ENCODE data around the gene ALDH1L1.

ALDH1L1 gene

DNA sequence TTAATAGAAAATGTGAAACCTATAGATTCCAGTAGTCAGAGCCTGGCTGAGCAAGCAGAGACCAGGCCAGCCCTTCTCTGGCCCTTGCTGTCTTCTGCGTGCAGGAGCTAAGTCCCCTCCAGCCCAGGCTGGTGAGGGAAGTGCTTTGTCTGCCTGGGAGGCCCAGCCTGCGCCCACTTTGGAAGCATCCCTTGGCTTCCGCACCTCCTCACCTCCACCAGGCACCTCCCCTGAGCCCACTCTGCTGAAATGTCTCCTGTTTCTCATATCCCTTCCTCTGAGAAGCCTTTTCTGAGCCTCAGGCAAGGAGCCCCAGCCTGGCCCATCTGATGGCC lies 45.3 kb downstream of the ALDH1L1 start:
- TF ChIP-seq, protein P1, sequence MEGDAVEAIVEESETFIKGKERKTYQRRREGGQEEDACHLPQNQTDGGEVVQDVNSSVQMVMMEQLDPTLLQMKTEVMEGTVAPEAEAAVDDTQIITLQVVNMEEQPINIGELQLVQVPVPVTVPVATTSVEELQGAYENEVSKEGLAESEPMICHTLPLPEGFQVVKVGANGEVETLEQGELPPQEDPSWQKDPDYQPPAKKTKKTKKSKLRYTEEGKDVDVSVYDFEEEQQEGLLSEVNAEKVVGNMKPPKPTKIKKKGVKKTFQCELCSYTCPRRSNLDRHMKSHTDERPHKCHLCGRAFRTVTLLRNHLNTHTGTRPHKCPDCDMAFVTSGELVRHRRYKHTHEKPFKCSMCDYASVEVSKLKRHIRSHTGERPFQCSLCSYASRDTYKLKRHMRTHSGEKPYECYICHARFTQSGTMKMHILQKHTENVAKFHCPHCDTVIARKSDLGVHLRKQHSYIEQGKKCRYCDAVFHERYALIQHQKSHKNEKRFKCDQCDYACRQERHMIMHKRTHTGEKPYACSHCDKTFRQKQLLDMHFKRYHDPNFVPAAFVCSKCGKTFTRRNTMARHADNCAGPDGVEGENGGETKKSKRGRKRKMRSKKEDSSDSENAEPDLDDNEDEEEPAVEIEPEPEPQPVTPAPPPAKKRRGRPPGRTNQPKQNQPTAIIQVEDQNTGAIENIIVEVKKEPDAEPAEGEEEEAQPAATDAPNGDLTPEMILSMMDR (IDR thresholded peaks at IDR 0.05), result no peak

DNA sequence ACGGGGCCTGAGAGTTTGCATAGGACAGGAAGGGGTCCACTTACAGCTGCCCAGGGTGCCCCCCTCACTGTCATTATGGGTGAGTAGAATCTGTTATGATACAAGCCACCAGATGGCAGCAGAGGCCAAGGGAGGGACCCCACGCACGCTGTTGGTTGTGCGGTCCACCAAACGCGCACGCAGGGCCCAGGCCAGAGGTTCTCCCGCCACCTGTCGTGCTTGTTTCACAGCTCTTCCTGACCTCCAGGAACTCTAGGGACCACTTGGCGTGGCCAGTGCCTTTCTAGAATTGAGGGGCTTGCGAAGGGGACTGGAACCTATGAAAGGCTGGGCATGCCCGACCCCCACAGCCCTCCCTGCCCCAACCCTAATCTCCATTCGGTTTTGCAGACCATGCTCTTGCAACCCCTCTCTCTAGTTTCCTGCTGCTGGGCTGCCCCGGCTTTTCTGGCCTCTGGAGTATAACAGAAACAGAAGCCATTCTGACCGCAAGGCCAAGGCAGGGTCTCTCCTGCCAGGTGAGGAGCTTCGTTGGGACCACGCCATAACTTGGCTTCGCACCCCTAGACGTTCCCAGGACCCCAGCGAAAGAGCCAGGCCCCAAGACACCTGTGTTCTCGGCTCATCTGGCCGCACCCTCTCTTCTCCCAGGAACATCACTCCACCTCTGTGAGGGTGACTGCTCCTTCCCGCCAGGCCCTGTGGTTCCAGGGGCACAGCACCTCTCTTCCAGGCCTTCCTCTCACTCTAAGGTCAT lies 46.0 kb downstream of the ALDH1L1 start:
- TF ChIP-seq, protein P1 (IDR thresholded peaks at IDR 0.05), result peak; percentile 77

DNA sequence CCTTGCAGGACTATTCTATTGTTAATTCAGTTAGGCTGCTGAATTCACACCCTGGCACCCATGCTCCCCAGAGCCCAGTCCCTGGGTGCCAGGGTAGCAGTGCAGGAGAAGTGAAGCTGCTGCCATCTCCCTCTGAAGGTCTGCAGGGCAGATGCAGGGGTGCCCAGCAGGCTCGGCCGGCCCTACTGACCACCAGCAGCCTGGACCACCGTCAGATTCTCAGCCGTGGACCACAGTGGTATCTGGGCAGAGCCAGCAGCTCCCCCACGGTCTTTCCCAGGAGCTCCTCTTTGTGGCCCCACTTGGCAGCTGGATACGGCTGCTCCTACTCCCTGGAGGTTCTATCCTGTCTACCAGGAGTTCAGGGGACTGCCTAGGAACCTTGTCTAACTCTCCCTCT lies 46.8 kb downstream of the ALDH1L1 start:
- TF ChIP-seq, protein P1 (IDR thresholded peaks at IDR 0.05), result no peak

DNA sequence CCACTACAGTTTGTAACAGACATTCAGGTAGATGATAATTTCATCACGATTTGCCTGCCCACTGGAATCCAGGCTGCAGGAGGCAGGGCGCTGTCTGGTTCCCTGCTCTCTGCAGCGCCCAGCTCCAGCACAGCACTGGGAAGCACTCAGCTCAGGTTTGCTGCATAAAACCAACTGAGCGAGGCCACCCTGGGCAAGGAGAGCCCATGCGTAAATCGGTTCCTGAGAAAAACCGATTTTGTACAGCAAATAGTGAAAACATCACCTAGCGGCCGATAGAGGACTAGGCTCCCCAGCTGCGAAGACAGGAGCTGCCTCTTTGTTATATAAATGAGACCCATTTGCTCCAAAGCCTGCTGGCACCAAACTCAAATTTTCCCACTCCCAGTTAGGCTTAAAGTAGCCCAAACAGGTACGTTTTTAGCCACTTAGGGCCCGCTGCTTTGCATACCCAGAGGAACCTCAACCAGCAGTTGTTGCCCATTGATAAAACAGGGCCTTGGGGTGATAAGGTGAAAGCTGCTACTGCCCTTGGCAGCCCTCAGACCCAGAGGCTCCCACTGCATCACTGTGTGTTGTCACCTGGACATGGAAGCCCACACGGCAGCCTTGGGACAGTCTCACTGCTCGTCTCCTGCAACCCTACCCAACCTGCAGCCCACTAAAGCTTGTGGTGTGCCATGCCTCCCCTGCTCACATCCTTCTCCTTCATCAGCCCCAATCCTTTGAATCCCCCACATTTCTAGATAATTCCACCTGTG lies 47.5 kb downstream of the ALDH1L1 start:
- TF ChIP-seq, protein P1 (IDR thresholded peaks at IDR 0.05), result peak; percentile 56

DNA sequence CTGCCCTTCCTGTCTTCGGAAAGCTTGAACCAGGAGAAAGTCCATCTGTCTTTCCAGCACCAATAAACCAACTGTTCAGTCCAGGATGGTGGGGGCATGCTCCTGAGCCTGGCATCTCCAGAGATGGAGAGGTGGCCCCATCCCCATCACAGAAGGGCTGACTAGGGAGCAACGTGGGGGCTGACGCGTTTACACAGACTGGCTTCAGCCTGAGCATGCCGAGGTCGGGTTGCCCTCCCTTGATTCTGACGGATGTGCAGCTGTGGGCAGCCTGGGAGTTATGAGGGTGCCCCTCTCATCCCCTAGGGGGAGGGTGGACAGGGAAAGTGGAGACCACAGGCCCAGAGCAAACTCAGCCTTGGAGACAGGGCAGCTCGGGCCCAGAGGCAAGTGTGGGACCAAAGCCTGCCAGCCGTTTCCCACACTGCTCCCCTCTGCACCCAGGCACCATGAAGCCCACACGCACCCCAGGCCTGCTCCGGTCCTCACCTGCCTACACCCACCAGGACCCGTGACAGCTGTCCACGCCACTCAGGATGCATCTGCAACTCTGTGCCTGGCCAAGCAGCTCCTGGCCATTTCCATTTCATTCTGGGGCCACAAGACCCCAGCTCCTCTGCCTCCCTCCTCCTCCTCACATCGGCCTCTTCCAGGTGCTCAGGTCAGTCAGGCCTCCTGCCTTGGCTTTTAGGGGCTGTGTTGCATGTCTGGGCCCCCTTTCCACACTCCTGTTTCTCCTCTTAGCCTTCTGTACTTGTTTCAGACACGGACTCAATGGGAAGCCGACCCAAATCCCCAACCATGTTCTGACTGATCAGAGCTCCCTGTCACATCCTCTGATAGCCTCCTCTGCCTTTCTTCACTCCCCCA lies 48.3 kb downstream of the ALDH1L1 start:
- TF ChIP-seq, protein P1 (IDR thresholded peaks at IDR 0.05), result no peak

DNA sequence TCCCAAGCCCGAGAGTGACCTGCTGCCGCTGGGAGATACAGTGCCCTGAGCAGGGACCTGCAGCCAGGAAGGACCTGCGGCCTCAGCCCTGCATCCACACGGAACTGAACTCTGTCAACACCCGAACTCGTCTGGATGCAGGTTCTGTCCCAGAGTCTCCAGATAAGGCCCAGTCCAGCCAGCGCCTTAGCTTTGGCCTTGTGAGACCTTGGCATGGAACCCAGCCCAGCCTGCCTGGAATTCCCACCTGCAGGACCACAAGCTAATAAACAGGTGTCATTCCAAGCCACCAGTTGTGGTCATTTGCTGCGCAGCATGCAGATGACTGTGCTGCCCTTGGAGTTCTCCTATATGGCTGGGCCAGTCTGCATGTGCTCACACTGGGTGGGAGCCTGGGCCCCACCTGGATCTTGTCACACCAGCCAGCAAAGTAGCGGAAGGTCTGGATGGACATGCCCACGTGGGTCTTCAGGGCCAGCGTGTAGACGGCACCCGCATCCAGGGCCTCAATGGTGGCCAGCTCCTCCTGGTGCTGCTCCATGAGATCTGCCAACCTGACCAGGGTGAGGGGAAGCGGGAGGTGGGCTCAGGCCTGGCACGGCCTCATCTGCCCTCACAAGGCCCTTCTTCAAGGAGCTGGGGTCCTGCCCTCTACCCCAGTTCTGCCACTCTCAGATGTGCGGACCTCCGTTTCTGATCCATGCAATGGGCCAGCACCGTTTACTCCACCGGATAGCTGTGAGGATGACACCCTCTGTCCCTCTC lies 49.2 kb downstream of the ALDH1L1 start:
- TF ChIP-seq, protein P1 (IDR thresholded peaks at IDR 0.05), result no peak

All from LNCAP (cell line).